DND-41 (cell line): ENCODE measurements around the gene SERPINA3.
A peak's percentile ranks its signal among the peaks of the same experiment; 100 is the strongest.
"Not testable (repeated sequence)": the region's sequence is repeated elsewhere in the genome, so short reads cannot be mapped to it uniquely, and the experiment has no call there.

Source experiments
- ATAC-seq: fragments of 200-7000 bp; cut with Tn5 transposase; 3 replicates; pipeline ENCODE4 v1.9.1; 2021; ENCODE audit warnings: low read depth; ENCODE audit not compliant: insufficient read depth
- DNase-seq: peaks from one replicate; pipeline ENCODE4 v3.0.0-alpha.2; 2020
- H2AFZ ChIP-seq: 2 replicates; pipeline ENCODE4 v1.6.0; 2012; ENCODE audit warnings: low read depth, low read length
- H3K27ac ChIP-seq: 2 replicates; pipeline ENCODE4 v1.5.1; 2012; ENCODE audit warnings: low read length, inconsistent platforms
- H3K27me3 ChIP-seq: fragments of 200-600 bp; sonication (generic); 2 replicates; pipeline ENCODE4 v1.6.0; 2012; ENCODE audit warnings: low read length, mild to moderate bottlenecking, inconsistent platforms; ENCODE audit not compliant: insufficient read depth, poor library complexity
- H3K36me3 ChIP-seq: 2 replicates; pipeline ENCODE4 v1.5.1; 2012; ENCODE audit warnings: low read length, inconsistent platforms; ENCODE audit not compliant: insufficient read depth
- H3K4me1 ChIP-seq: 2 replicates; pipeline ENCODE4 v1.5.1; 2012; ENCODE audit warnings: mild to moderate bottlenecking, low read length; ENCODE audit not compliant: insufficient read depth
- H3K4me2 ChIP-seq: 2 replicates; pipeline ENCODE4 v1.6.0; 2012; ENCODE audit warnings: mild to moderate bottlenecking, moderate library complexity, low read length, inconsistent platforms; ENCODE audit not compliant: insufficient read depth
- H3K4me3 ChIP-seq, 2 experiments: fragments of 200-600 bp in 1 of 2; shearing (Covaris generic) in 1 of 2; 2 replicates each; pipeline ENCODE4 v1.5.1; 2012 to 2016; ENCODE audit warnings: inconsistent platforms in 2 of 2, low read length in 2 of 2, mild to moderate bottlenecking in 2 of 2, low read depth in 1 of 2, moderate library complexity in 1 of 2
- H3K79me2 ChIP-seq: 2 replicates; pipeline ENCODE4 v1.6.0; 2012; ENCODE audit warnings: low read length, inconsistent platforms; ENCODE audit not compliant: insufficient read depth
- H3K9ac ChIP-seq: 2 replicates; pipeline ENCODE4 v1.6.0; 2012; ENCODE audit warnings: low read depth, mild to moderate bottlenecking, inconsistent platforms, low read length, moderate library complexity
- H3K9me3 ChIP-seq: 2 replicates; pipeline ENCODE4 v1.5.1; 2012; ENCODE audit warnings: low read length, moderate library complexity, mild to moderate bottlenecking, inconsistent platforms; ENCODE audit not compliant: insufficient read depth, severe bottlenecking
- H4K20me1 ChIP-seq: 2 replicates; pipeline ENCODE4 v1.6.0; 2012; ENCODE audit warnings: low read length; ENCODE audit not compliant: insufficient read depth
- CTCF ChIP-seq: IDR thresholded peaks from 2 replicates; pipeline ENCODE4 v1.5.1; 2012; ENCODE audit warnings: borderline replicate concordance, low read length, moderate library complexity, mild to moderate bottlenecking; ENCODE audit not compliant: poor library complexity, severe bottlenecking; ENCODE audit errors: extremely low read depth
- EZH2 ChIP-seq: IDR thresholded peaks from 3 replicates; pipeline ENCODE4 v1.6.1; 2012; ENCODE audit warnings: borderline replicate concordance, low read depth, mild to moderate bottlenecking, moderate library complexity, low read length, inconsistent platforms; ENCODE audit not compliant: severe bottlenecking

SERPINA3 gene

GRCh38 chr14:94636744-94637412 is 24.7 kb downstream of the SERPINA3 start:
- H3K9ac ChIP-seq, result no peak overlapping the region
- no peaks in the 10 kb centered on the region for H3K4me1 ChIP-seq

GRCh38 chr14:94637814-94638213 is 25.6 kb downstream of the SERPINA3 start:
- H3K27ac ChIP-seq, H3K36me3 ChIP-seq, H3K4me2 ChIP-seq, H2AFZ ChIP-seq, ATAC-seq, H3K4me3 ChIP-seq, H3K9me3 ChIP-seq, H3K9ac ChIP-seq, H3K27me3 ChIP-seq, H3K79me2 ChIP-seq, DNase-seq, H3K4me1 ChIP-seq, H4K20me1 ChIP-seq: not testable (repeated sequence)

More at GRCh38 chr14:94636744-94637412, 24.7 kb downstream of the SERPINA3 start:
- Histone ChIP-seq H4K20me1 (no peaks in the 10 kb centered on the region), H2AFZ (no peak overlapping the region), H3K27me3 (no peaks in the 10 kb centered on the region), H3K27ac (no peak overlapping the region), H3K4me2 (no peak overlapping the region), H3K4me3 (no peak overlapping the region), H3K9me3 (no peaks in the 10 kb centered on the region), H3K79me2 (no peaks in the 10 kb centered on the region), H3K36me3 (no peaks in the 10 kb centered on the region)
- DNase-seq, result no peak
- ATAC-seq, result no peak
- TF ChIP-seq CTCF, result peak; percentile 28
- TF ChIP-seq EZH2, result no peak

GRCh38 chr14:94638339-94638738 is 26.1 kb downstream of the SERPINA3 start:
- Histone ChIP-seq H4K20me1 (no peaks in the 10 kb centered on the region), H3K4me2 (no peak overlapping the region), H3K4me1 (no peaks in the 10 kb centered on the region), H3K9me3 (no peaks in the 10 kb centered on the region), H3K4me3 (no peak overlapping the region), H2AFZ (no peak overlapping the region), H3K27me3 (no peaks in the 10 kb centered on the region), H3K36me3 (no peaks in the 10 kb centered on the region), H3K79me2 (no peaks in the 10 kb centered on the region), H3K9ac (no peak overlapping the region), H3K27ac (no peak overlapping the region)
- DNase-seq (no peak), ATAC-seq (no peak)
- no peak for TF ChIP-seq CTCF
- TF ChIP-seq EZH2, result no peak

GRCh38 chr14:94638961-94639817 is 27.0 kb downstream of the SERPINA3 start:
- no peak for TF ChIP-seq CTCF
- no peak for TF ChIP-seq EZH2
- Histone ChIP-seq H3K9ac (no peak overlapping the region), H3K27me3 (no peaks in the 10 kb centered on the region)

More at GRCh38 chr14:94638961-94639817, 27.0 kb downstream of the SERPINA3 start:
- no peak overlapping the region for H3K4me2 ChIP-seq
- no peaks in the 10 kb centered on the region for H4K20me1 ChIP-seq
- no peak for DNase-seq
- no peaks in the 10 kb centered on the region for H3K9me3 ChIP-seq
- H3K27ac ChIP-seq, result no peak overlapping the region
- H3K36me3 ChIP-seq, result no peaks in the 10 kb centered on the region
- no peaks in the 10 kb centered on the region for H3K4me1 ChIP-seq
- H3K4me3 ChIP-seq, result no peak overlapping the region
- no peaks in the 10 kb centered on the region for H3K79me2 ChIP-seq
- ATAC-seq, result no peak
- H2AFZ ChIP-seq, result no peak overlapping the region
